ENCODE data around the gene PPIL4. TPM values are rescaled to one million over a fixed set of nuclear protein-coding genes. Genes with fewer than 3 reads are reported as not detected.

The PPIL4 gene
- total and polyA plus RNA-seq, 2 of the 13 experiments (the other 11 are each of a cell fraction or from before 2014, with no cell fraction given), result 5.5 to 46.0 TPM

- Histone ChIP-seq H3K27me3 (ENCODE audit: control insufficient read depth in 1 of 2, insufficient read depth in 2 of 2, low read length in 2 of 2) (no peaks in the 10 kb centered on the region), H3K27ac (ENCODE audit: extremely low read length, insufficient read depth, low read length) (no peak overlapping the region), H3K79me2 (ENCODE audit: insufficient read depth, low read length) (no peaks in the 10 kb centered on the region), H3K4me3 (replicated peaks in 1 of 3; ENCODE audit: insufficient read depth in 1 of 3, low read depth in 2 of 3, low read length in 3 of 3) (no peak overlapping the region), H3K4me2 (ENCODE audit: low read depth, low read length) (no peak overlapping the region), H2AFZ (ENCODE audit: low read length) (no peak overlapping the region), H3K9ac (ENCODE audit: insufficient read depth, low read depth, low read length) (no peak overlapping the region), H4K20me1 (ENCODE audit: insufficient read depth, low read length) (no peaks in the 10 kb centered on the region), H3K9me3 (ENCODE audit: low read length) (no peaks in the 10 kb centered on the region), H3K36me3 (replicated peaks in 1 of 2; ENCODE audit: control insufficient read depth in 1 of 2, insufficient read depth in 2 of 2, low read length in 2 of 2) (peaks cover 8 to 48% of the 10 kb centered on the region in 2 experiments), H3K4me1 (ENCODE audit: insufficient read depth, low read length) (no peaks in the 10 kb centered on the region)
- ATAC-seq, result no peak
- in situ Hi-C loops (cut with HindIII; ENCODE audit: extremely low pct_ligation_motif_present, low pct_unique_long_range_greater_than_20kb) (no loop called here), intact Hi-C loops (cut with micrococcal nuclease; ENCODE audit: unreplicated experiment) (no loop called here)
- no TSS peak for BruUV-seq (replicated peaks)
- no peak for FAIRE-seq
- no peak for TF ChIP-seq ZNF737 (CRISPR knock-in tag; IDR thresholded peaks at IDR 0.05; ENCODE audit: borderline replicate concordance)
- ChIA-PET CTCF (ENCODE audit: low intra/inter-chr PET ratio, low total read pairs) (no interaction called here), POLR2A (no interaction called here)
- DNase-seq (ENCODE audit: low spot score), result no peak
- WGBS (ENCODE audit: low lambda C conversion rate), result 97% methylated on average over 2 of the region's 2 CpGs
Measured at GRCh38 chr6:149586149-149586548, 40.3 kb upstream of the PPIL4 start.

GRCh38 chr6:149581349-149581748, 35.5 kb upstream of the PPIL4 start:
- H3K4me2 ChIP-seq (ENCODE audit: low read depth, low read length), result no peak overlapping the region
- no peak overlapping the region for H3K4me3 ChIP-seq (replicated peaks in 1 of 3; ENCODE audit: insufficient read depth in 1 of 3, low read depth in 2 of 3, low read length in 3 of 3)
- no peak for TF ChIP-seq PRDM15 (CRISPR knock-in tag; IDR thresholded peaks at IDR 0.05)
- peak; percentile 61 for TF ChIP-seq ZNF629 (CRISPR knock-in tag; conservative IDR thresholded peaks at IDR 0.05)
- FAIRE-seq (no peak), DNase-seq (ENCODE audit: low spot score) (no peak), ATAC-seq (no peak)
- H3K27ac ChIP-seq (ENCODE audit: extremely low read length, insufficient read depth, low read length), result no peak overlapping the region
- H4K20me1 ChIP-seq (ENCODE audit: insufficient read depth, low read length), result no peaks in the 10 kb centered on the region
- intact Hi-C loops (cut with micrococcal nuclease; ENCODE audit: unreplicated experiment), result no loop called here
- H2AFZ ChIP-seq (ENCODE audit: low read length), result no peak overlapping the region
- BruUV-seq (replicated peaks), result no TSS peak
- no peaks in the 10 kb centered on the region for H3K4me1 ChIP-seq (ENCODE audit: insufficient read depth, low read length)
- ChIA-PET CTCF (ENCODE audit: low intra/inter-chr PET ratio, low total read pairs) (no interaction called here), POLR2A (no interaction called here)
- H3K9ac ChIP-seq (ENCODE audit: insufficient read depth, low read depth, low read length), result no peak overlapping the region
- H3K27me3 ChIP-seq (ENCODE audit: control insufficient read depth in 1 of 2, insufficient read depth in 2 of 2, low read length in 2 of 2), result no peaks in the 10 kb centered on the region
- H3K36me3 ChIP-seq (replicated peaks in 1 of 2; ENCODE audit: control insufficient read depth in 1 of 2, insufficient read depth in 2 of 2, low read length in 2 of 2), result peaks cover 5 to 49% of the 10 kb centered on the region in 2 experiments
- in situ Hi-C loops (cut with HindIII; ENCODE audit: extremely low pct_ligation_motif_present, low pct_unique_long_range_greater_than_20kb), result no loop called here
- no peaks in the 10 kb centered on the region for H3K79me2 ChIP-seq (ENCODE audit: insufficient read depth, low read length)
- 95% methylated on average over 5 of the region's 5 CpGs for WGBS (ENCODE audit: low lambda C conversion rate)
- H3K9me3 ChIP-seq (ENCODE audit: low read length), result no peaks in the 10 kb centered on the region
